Tibial nerve (tissue), 3 donors: ENCODE data around the gene ZNF648.

ENCODE experiments used
- POLR2A ChIP-seq, 2 donors: fragments of 450-650 bp; IDR thresholded peaks; one replicate each; pipeline ENCODE4 v1.6.1; 2017; ENCODE audit warnings: antibody characterized with exemption in 2 of 2, mild to moderate bottlenecking in 2 of 2, moderate library complexity in 2 of 2
- TF ChIP-seq, protein P1 (sequence below), 5 experiments: fragments of 200-600 bp in 3 of 5; fragments of 450-650 bp in 2 of 5; sonication (generic) in 3 of 5; IDR thresholded peaks; one replicate each; pipeline ENCODE4 v1.5.1; 2016 to 2019; ENCODE audit warnings: antibody characterized with exemption in 5 of 5, mild to moderate bottlenecking in 3 of 5, moderate library complexity in 2 of 5

GRCh38 chr1:182048562-182048961, 12.9 kb downstream of the ZNF648 start:
- TF ChIP-seq, protein P1, sequence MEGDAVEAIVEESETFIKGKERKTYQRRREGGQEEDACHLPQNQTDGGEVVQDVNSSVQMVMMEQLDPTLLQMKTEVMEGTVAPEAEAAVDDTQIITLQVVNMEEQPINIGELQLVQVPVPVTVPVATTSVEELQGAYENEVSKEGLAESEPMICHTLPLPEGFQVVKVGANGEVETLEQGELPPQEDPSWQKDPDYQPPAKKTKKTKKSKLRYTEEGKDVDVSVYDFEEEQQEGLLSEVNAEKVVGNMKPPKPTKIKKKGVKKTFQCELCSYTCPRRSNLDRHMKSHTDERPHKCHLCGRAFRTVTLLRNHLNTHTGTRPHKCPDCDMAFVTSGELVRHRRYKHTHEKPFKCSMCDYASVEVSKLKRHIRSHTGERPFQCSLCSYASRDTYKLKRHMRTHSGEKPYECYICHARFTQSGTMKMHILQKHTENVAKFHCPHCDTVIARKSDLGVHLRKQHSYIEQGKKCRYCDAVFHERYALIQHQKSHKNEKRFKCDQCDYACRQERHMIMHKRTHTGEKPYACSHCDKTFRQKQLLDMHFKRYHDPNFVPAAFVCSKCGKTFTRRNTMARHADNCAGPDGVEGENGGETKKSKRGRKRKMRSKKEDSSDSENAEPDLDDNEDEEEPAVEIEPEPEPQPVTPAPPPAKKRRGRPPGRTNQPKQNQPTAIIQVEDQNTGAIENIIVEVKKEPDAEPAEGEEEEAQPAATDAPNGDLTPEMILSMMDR (IDR thresholded peaks at IDR 0.05) = no peak
- no peak for TF ChIP-seq POLR2A (IDR thresholded peaks at IDR 0.05)
